Measurements from ENCODE around the gene SEMA3F.

SEMA3F gene

DNA sequence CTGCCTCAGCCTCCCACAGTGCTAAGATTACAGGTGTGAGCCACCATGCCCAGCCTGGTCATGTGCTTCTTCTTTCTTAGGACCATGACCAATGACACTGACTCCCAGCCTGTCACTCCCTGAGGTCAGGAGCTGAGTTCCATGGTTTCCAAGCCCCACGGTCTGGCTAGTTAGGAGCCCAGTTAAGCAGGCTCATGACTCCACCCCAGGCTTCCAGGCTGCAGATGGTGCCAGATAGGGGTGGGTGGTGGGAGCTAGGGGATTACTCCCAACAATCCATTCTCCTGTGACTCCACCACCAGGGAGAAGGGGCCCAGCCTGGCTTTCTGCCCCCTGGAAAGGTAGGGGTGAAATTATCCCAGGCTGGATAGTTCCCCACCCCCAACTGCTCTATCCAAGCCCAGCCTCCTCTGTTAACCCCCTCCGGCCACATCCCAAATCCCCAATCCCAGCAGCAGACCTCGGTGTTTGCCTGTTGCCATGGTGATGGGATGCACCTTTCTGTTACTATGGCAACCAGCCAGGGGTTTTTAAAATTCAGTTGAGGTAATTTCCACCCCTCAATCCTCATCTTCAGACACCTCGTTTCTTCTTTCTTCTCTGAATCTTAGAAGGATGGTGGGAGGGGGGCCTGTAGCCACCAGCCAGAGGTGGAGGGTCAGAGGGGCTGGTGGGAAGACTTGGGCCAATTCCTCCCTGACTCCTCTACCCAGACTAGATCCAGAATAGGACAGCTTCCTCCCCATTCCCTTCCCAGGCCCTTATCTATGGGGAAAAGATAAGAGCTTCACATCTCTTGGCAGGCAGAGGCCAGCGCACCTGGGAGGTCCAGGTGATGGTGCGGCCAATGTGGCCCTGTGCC is 22.5 kb upstream of the SEMA3F start:
- no peak for DNase-seq (ENCODE audit: low read depth in 2 of 2)

DNA sequence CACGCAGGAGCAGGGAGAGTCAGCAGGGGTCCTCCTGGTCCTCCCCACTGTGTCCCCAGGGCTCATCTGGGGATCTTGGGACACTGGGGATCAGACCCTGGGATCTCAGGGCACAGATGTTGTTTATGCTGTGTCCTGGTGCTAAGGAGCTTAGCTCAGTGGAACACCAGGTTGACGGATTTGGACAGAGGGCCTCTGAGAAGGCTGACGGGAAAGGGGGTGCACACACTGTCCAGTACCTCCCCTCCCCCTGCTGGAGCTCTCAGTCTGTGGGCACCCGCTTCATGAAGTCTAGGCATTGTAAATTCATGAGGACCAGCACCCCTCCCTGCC is 21.9 kb upstream of the SEMA3F start:
- DNase-seq (ENCODE audit: low read depth in 2 of 2): no peak

GRCh38 chr3:50134367-50134766 is 20.8 kb upstream of the SEMA3F start:
- DNase-seq (ENCODE audit: low read depth in 2 of 2): no peak

- no peak for DNase-seq (ENCODE audit: low read depth in 2 of 2)
These were observed 19.2 kb upstream of the SEMA3F start for GRCh38 chr3:50135964-50136363.

GRCh38 chr3:50136714-50137405 is 18.3 kb upstream of the SEMA3F start:
- DNase-seq (ENCODE audit: low read depth in 2 of 2): no peak

GRCh38 chr3:50137531-50137930 is 17.6 kb upstream of the SEMA3F start:
- DNase-seq (ENCODE audit: low read depth in 2 of 2): no peak

DNA sequence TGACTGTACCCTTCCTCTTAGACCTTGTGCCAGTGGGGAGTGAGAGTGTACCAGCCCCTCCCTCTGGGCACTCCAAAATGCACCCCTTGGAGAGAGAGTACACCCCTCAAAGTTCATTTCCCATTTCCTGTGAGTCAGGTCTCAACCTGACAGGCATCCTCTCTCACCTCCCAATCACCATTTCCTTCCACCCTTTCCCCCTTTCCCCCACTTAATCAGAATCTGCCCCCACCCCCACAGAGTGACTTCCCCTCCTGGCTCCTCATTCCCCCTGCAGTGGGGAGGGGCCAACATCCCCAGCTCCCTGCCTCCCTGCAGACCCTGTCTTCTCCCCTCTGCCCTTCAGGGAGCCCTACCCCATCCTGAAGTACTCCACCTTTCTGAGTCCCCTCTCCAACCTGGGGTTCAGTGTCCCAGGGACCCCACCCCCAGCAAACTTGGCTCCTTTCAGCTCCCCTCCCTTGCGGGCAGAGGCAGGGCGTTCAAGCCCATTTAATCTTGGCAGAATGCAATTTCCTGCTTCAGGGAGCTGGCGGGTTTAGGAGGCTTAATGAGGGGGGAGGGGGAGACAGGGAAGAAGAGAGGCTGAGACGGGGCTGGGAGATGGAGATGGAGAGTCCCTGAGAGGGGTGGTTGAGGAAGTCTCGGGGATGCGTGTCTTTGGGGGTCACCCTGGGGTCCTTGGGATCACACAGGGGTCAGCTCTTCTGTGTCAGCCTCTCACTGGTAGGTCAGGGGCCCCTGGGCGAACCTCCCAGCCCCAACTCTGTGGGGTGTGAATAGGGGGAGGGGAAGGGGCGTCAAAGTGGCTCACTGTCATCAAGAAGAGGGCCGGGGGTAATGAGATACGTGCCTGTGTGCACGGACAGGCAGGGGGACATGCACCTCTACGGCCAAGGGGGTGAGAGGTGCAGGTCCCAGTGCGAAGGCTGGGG is 16.6 kb upstream of the SEMA3F start:
- DNase-seq (ENCODE audit: low read depth in 2 of 2): peak in 1 of 2 experiments; percentile 37

GRCh38 chr3:50139308-50139707 is 15.8 kb upstream of the SEMA3F start:
- DNase-seq (ENCODE audit: low read depth in 2 of 2): no peak

- no peak for DNase-seq (ENCODE audit: low read depth in 2 of 2)
These were observed 15.3 kb upstream of the SEMA3F start for GRCh38 chr3:50139718-50140423.

DNA sequence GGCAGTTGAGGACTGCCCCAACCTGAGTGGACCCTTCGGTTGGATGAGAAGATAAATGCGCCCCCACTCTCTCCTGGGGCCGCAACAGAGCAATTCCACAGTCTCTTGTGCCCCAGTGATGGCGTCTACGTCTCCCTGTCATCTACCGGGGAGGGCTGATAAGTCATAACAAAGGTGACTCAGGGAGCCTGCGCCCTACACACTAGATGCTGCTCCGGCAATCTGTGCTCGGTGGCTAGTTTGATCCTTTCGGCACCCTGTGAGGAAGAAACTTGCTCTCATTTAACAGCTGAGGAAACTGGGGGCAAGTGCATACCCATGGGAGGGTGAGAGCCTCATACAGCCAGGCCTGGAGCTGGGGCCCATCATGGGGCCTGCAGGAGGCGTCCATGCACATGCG is 14.1 kb upstream of the SEMA3F start:
- no peak for DNase-seq (ENCODE audit: low read depth in 2 of 2)

DNA sequence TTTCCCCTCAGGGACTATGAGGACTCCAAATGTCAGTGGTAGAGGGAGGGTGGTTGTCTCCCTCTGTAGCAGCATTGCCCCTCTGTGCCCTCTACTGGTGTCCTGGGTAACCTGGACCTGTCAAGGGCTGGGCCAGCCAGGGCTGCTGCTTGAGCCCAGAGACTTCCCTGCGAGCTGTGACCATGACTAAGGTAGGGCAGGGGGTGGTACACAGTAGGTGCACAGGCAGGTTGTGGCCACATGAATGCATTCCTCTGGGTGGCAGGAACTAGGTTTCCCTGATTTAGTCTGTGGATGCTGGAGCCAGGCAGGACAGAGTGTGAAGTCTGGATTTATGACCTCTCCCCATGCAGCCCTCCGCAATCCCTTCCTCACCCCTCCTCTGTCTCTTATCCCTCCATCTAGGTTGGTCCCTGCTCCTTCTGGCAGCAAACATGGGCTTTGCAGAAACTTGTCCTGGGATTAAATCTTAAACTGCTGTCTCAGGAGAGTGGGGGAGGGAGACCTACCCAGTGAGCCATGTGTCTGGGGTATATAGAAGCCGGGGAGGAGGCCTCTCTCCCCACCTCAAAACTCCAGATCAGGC is 8.7 kb upstream of the SEMA3F start:
- DNase-seq (ENCODE audit: low read depth in 2 of 2): no peak

- no peak for DNase-seq (ENCODE audit: low read depth in 2 of 2)
These were observed 8.1 kb upstream of the SEMA3F start for GRCh38 chr3:50147016-50147415.

DNA sequence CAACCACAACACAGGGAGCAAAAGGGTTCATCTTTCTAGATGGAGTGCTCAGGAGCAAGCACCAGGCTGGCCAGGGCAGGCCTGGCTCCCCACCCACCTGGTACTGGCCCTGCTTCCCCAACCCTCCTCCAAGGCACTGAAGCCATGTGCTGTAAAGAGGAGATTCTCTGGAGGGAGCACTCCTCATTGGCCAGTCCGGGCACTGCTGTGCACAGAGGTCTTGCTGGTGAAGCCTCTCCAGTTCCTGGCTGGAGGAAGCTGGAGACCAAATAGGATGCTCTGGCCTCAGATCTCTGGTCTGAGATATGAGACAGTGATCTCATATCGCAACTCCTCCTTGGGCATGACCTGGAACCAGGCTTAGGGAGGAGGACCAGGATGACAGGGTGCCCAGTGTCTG is 7.7 kb upstream of the SEMA3F start:
- DNase-seq (ENCODE audit: low read depth in 2 of 2): no peak

GRCh38 chr3:50147861-50148260 is 7.3 kb upstream of the SEMA3F start:
- DNase-seq (ENCODE audit: low read depth in 2 of 2): peak in 1 of 2 experiments; percentile 40

DNA sequence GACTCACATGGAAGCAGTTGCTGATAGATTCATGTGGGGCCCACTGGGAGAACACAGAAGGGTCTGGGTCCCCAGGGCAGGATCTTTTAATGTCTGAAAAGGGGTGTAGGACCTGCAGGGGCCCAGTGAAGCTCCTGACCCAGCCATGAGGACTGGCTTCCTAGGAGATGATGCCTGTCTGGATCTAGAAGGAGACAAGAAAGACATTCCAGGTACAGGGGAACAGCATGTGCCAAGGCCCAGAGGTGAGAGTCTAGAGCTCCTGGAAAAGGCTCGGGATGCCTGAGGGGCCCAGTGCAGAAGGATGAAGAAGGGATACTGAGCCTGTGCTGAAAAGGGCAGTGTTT is 4.7 kb upstream of the SEMA3F start:
- no peak for DNase-seq (ENCODE audit: low read depth in 2 of 2)

GRCh38 chr3:50150863-50151686 is 4.0 kb upstream of the SEMA3F start:
- no peak for DNase-seq (ENCODE audit: low read depth in 2 of 2)

GRCh38 chr3:50151728-50152127 is 3.4 kb upstream of the SEMA3F start:
- DNase-seq (ENCODE audit: low read depth in 2 of 2): no peak

DNA sequence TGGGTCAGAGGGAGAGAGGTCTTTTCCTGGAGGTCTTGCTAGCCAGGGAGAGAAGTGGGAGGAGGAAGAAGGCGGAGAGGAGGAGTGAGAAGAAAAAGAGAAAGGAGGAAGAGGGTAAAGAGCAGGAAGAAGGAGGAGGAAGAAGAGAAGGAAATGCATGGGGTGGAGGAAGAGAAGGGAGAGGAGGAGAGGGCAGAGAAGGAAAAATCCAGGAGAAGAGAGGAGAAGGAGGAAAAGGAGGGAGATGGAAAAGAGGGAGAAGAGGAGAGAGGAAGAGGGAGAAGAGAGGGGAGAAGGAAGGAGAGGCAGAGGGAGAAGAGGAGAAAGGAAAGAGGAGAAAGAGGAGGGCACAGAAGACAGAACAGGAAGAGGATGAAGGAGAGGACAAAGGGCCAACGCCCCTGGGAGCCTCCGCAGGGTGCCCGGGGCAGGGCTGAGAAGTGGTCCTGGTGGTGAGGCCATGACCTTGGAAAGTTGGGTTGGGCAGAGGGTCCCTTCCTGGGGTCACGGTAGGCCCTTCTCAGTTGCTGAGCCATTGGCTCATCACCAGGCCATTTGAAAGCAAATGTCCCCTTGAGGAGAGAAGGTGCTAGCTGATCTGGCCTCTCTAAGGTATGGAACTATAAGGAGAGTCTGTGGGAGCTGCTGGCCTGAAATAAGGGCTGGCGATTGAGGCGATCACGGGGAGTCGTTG is 1.2 kb upstream of the SEMA3F start:
- no peak for DNase-seq (ENCODE audit: low read depth in 2 of 2)

GRCh38 chr3:50154476-50154839 is 666 bp upstream of the SEMA3F start:
- no peak for DNase-seq (ENCODE audit: low read depth in 2 of 2)

DNA sequence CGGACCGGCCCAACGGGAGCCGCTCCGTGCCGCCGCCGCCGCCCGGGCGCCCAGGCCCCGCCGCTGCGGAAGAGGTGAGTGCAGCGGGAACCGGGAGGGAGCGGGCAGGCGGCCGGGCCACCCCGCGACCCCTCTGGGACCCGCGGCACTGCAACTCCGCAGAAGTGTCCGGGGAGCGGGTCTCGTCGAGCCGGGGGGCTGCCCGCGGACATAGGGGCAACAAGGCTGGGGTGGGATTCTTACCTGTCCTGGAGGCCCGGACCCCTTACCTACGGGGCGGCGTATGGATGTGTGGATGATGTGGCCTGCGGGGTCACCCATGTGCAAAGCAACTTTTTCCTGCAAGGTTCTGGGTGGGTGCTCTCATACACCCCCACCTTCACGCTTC is 361 bp downstream of the SEMA3F start:
- no peak for DNase-seq (ENCODE audit: low read depth in 2 of 2)

Data from fibroblast of skin of left quadriceps (primary cell).